Progenitor cell of endocrine pancreas (in vitro differentiated cells): Measurements from ENCODE around the gene HIPK3. TPM values are rescaled to one million over a fixed set of nuclear protein-coding genes. Genes with fewer than 3 reads are reported as not detected.
"Not testable (repeated sequence)": the region's sequence is repeated elsewhere in the genome, so short reads cannot be mapped to it uniquely, and the experiment has no call there.

ENCODE experiments used
- DNase-seq: peaks from one replicate; pipeline ENCODE4 v3.0.0; 2021; ENCODE audit warnings: low spot score; ENCODE audit not compliant: unreplicated experiment
- H3K27ac Mint-ChIP-seq: 2 replicates; pipeline ENCODE4 v1.8.0; 2021; ENCODE audit warnings: mild to moderate bottlenecking, moderate library complexity, mixed read lengths
- H3K27me3 Mint-ChIP-seq: 2 replicates; pipeline ENCODE4 v1.8.0; 2021; ENCODE audit warnings: mixed read lengths
- H3K36me3 Mint-ChIP-seq: 2 replicates; pipeline ENCODE4 v1.8.0; 2022; ENCODE audit warnings: mixed read lengths; ENCODE audit not compliant: insufficient read depth
- H3K4me1 Mint-ChIP-seq: 2 replicates; pipeline ENCODE4 v1.8.0; 2021; ENCODE audit warnings: low read depth, mixed read lengths
- H3K4me3 Mint-ChIP-seq: 2 replicates; pipeline ENCODE4 v1.8.0; 2021; ENCODE audit warnings: low read depth, mild to moderate bottlenecking, moderate library complexity, mixed read lengths
- H3K9me3 Mint-ChIP-seq: 2 replicates; pipeline ENCODE4 v1.8.0; 2021; ENCODE audit warnings: low read depth, mixed read lengths
- CTCF ChIP-seq: fragments of 200-600 bp; sonication (generic); IDR thresholded peaks from one replicate; pipeline ENCODE4 v1.5.0; 2021; ENCODE audit warnings: antibody characterized with exemption, mild to moderate bottlenecking; ENCODE audit not compliant: unreplicated experiment
- total RNA-seq: library from RNA; stranded (reverse); gene quantifications from 2 replicates; pipeline ENCODE4 v1.2.1, GENCODE V29; 2021

Gene HIPK3
- total RNA-seq, 1 donor from 2014 or later: 66.2 TPM

DNA sequence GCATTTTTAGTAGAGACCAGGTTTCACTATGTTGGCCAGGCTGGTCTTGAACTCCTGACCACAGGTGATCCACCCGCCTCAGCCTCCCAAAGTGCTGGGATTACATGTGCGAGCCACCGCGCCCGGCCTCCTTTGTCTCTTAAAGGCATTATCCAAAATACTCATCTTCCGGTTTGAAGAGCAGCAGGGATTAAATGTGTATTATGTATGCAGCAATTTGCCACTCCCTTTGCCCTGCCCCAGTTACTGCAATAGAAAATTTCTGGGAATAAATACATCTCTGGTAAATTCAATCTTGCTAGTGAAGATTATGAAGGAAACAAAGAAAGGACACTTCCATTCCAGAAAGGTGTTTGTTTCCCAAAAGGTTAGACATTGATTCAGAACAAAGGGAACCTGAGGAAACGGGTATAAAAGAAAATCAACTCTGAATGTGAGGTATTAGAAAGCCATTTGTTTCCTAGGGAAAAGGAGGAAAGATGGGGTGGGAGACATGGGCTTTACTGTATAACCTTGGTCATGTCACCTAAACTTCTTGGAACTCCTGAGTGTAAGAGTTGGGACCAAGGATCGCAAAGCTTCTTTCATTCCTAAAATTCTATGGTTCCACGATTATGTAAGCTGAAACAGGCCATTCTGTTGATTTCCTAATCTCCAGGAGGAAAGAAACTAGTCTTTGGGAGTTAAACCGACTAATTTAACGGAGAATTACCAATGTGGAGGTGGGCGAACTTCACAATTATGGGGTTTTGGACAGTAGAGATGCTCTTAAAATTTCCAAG lies 959 bp upstream of the HIPK3 start:
- no peaks in the 10 kb centered on the region for H3K9me3 Mint-ChIP-seq
- H3K4me3 Mint-ChIP-seq: peak overlapping the region; percentile 98
- peaks cover 20% of the 10 kb centered on the region for H3K4me1 Mint-ChIP-seq
- TF ChIP-seq CTCF: no peak
- H3K27me3 Mint-ChIP-seq: peaks cover 9% of the 10 kb centered on the region
- no peaks in the 10 kb centered on the region for H3K36me3 Mint-ChIP-seq
- DNase-seq: no peak
- peak overlapping the region; percentile 96 for H3K27ac Mint-ChIP-seq

- no peak for TF ChIP-seq CTCF
- Mint-ChIP-seq H3K36me3 (no peaks in the 10 kb centered on the region), H3K27me3 (peaks cover 9% of the 10 kb centered on the region), H3K4me1 (peaks cover 23% of the 10 kb centered on the region), H3K9me3 (no peaks in the 10 kb centered on the region), H3K27ac (peak overlapping the region; percentile 96), H3K4me3 (peak overlapping the region; percentile 98)
- no peak for DNase-seq
Measured at GRCh38 chr11:33256813-33257159, 395 bp upstream of the HIPK3 start.

DNA sequence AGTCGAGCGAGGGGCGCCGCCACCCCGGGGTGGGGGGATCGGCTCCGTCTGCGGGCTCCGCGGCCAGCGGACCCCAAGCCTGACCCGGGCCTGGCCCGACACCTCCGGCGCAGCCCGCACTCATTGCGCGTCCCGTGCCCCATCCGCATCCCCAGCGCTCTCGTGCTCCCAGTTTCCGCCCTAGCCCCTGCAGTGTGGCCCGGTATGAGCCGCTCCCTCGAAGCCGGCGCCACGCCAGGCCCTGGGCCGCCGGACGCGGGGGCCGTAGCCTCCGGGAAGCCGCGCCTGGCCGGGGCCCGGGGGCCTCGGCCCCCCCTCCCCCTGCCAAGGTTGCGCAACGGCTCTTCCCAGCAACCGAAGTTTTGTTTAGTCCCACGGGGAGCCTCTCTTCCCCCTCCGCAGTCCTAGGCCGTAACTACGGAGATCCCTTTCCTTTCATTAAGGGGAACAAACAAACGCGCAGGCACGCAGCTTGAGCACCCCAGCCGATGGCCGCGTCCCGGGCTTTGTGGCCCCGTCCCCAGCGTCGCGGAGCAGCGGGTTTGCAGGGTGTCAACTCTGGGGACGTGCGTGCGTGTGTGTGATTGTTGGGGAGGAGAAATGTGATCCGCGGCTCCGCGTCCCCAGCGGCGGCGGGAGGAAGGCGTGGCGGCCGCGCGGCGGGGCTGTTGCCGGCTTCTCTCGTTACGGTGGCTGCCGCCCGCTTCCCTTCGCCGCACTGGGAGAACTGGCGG lies 883 bp downstream of the HIPK3 start:
- H3K4me1 Mint-ChIP-seq: peaks cover 29% of the 10 kb centered on the region
- DNase-seq: peak; percentile 68
- peaks cover 9% of the 10 kb centered on the region for H3K27me3 Mint-ChIP-seq
- H3K36me3 Mint-ChIP-seq: no peaks in the 10 kb centered on the region
- peak overlapping the region; percentile 98 for H3K4me3 Mint-ChIP-seq
- no peaks in the 10 kb centered on the region for H3K9me3 Mint-ChIP-seq
- peak; percentile 33 for TF ChIP-seq CTCF
- H3K27ac Mint-ChIP-seq: peak overlapping the region; percentile 99

DNA sequence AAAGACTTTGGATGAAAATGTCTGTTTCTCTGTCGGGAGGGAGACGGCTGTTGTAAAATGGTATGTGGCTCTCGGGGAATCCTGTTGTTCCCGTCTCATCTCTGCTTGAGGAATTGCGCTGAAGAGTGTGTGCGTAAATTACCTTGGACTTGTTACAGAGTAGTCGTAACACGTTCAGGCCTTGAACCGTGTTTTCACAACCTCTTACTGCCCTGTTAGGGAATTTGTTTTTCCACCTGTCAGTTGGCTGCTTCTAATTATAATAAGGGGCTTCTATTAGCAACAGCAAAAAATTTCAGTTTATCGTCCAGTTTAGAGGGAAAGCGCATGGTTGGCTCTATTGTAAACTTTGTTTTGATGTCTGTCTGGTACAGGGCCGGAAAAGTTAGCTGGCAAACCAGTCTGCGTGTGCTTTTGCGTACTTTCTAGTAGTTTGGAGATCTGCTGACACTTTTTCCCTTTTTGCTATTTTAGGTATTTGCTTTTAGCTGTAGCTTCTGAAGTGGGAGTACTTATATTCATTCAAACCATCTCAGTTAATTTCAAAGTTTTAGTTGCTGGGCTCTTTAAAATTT lies 1.5 kb downstream of the HIPK3 start:
- no peaks in the 10 kb centered on the region for H3K9me3 Mint-ChIP-seq
- H3K36me3 Mint-ChIP-seq: no peaks in the 10 kb centered on the region
- H3K27ac Mint-ChIP-seq: peak overlapping the region; percentile 99
- no peak for TF ChIP-seq CTCF
- DNase-seq: no peak
- peaks cover 33% of the 10 kb centered on the region for H3K4me1 Mint-ChIP-seq
- H3K27me3 Mint-ChIP-seq: peaks cover 5% of the 10 kb centered on the region
- H3K4me3 Mint-ChIP-seq: peak overlapping the region; percentile 98

GRCh38 chr11:33259869-33260268 lies 2.7 kb downstream of the HIPK3 start:
- H3K27ac Mint-ChIP-seq: no peak overlapping the region

GRCh38 chr11:33261350-33261749 lies 4.2 kb downstream of the HIPK3 start:
- not testable (repeated sequence) for H3K9me3 Mint-ChIP-seq, H3K27me3 Mint-ChIP-seq, H3K36me3 Mint-ChIP-seq, H3K4me3 Mint-ChIP-seq, DNase-seq
- H3K4me1 Mint-ChIP-seq: peaks cover 38% of the 10 kb centered on the region
- peak overlapping the region; percentile 87 for H3K27ac Mint-ChIP-seq

More at GRCh38 chr11:33259869-33260268, 2.7 kb downstream of the HIPK3 start:
- Mint-ChIP-seq H3K36me3 (no peaks in the 10 kb centered on the region), H3K4me1 (peaks cover 38% of the 10 kb centered on the region), H3K27me3 (peaks cover 4% of the 10 kb centered on the region), H3K4me3 (peak overlapping the region; percentile 98), H3K9me3 (no peaks in the 10 kb centered on the region)
- TF ChIP-seq CTCF: no peak
- DNase-seq: no peak
